Retina (tissue), 1 donor: Measurements from ENCODE around the gene PDYN.

Source experiments
- DNase-seq: peaks from one replicate; pipeline ENCODE4 v3.0.0-alpha.2; 2016

Gene PDYN

DNA sequence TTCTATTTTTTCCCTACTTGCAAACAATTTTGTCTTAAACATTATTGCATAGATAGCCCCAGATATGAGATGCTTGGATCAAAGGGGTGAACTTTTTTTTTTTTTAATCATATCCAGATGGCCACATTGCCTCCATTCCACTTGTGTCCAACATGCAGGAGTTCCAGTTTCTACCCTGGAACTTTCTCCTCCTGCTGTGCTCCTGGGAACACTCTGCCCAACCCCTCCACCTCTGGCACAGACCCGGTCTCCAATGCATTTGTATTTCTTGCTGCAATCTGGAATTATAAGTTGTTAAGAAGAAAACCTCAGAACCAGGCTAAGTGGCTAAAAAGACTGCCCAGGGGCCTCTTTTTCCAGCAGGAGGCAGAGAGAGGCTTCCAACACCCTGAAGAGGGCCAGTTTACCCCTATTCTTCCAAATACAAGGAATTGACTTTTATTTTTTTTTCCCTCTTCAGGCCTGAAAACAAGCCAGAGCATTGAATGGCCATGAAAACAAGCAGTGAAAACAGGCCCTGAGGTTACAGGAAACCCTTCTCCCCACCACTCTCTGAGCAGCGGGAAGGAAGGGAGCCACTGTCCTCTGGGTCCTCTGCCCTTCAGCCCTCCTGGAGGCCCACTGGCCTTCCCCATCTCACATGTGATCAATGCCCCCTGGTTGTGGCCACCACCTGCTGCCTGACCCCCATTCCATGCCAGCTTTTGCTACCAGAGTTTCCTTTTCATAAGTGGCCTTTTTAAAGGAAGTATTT lies 44.3 kb downstream of the PDYN start:
- no peak for DNase-seq

DNA sequence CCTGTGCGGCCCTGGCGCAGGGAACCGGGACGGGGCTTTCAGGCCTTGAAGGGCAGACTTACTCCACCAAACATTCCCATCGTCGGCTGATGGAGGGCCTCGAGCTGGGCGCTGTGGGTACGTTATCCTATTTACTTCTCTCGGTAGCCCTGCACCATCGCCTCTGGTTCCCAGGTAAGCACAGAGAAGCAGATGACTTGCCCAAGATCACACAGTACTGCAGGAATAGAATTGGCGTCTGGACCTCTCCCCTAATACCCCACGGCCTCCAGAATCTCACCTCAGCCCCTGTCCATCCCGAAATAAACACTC lies 46.4 kb downstream of the PDYN start:
- DNase-seq = no peak

DNA sequence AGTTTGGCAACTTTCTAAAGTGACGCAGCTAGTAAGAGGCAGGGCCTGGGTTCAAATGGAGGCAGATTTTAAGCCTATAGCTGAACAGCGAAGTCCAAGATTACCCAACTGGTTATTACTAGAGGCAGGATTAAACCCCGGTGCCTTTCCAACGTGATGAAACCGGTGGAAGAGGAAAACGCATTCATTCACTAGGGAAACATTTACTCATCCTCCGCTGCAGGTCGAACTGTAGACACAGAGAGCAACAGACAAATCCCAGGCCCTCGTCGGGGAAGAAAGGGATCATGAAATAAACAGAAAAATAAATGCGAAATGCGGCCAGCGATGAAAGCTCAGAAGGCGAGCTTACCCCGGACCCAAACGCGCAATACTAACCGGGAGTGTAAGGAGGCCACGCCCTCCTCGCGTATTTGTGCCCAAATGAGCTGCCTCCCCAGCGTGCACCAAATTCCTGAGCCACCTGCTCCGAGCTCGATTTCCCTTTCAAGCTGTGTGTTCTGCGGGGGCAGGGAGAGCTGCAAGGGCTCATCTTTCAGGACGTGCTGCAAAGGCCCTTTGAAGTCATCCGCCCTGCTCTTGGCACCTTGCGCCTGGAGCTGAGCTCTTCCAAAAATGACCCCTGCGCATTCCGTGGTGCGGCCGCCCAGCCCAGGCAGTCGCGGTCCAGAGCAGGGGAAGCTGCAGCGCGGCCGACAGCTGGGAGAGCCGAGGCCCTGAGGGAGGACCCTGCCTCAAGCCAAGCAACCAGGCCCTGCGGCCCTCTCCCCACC lies 46.9 kb downstream of the PDYN start:
- peak; percentile 60 for DNase-seq

DNA sequence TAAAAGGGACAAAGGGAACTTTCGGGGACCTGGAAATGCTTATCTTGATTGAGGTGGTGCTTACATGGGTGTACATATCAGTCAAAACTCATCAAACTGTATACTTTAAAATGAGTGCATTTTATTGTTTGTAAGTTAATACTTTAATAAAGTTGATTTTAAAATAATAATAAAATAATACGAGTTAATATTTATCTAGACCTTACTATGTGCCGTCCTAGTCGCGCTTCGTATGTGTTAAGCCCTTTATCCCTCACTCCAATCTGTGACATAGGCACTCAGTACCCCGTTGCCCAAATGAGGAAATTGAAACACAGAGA lies 47.5 kb downstream of the PDYN start:
- no peak for DNase-seq

DNA sequence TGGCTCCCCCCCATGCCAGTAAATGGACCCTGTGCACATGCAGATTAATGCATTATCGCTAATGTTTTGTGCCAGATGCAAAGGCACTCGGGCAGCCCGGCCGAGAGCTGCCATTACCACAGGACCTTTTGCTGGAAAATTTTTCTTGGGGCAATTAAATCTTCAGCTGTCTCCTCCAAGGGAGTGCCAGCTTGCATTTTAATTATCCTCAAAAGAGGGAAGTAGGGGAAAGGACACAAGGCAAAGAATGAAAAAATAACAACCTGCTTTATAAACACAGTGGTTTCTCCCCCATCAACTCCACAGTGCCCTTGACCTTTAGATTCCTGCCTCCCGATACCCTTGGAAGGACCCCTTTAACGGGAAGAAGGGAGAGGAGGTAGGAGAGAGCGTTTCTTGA lies 48.2 kb downstream of the PDYN start:
- no peak for DNase-seq

DNA sequence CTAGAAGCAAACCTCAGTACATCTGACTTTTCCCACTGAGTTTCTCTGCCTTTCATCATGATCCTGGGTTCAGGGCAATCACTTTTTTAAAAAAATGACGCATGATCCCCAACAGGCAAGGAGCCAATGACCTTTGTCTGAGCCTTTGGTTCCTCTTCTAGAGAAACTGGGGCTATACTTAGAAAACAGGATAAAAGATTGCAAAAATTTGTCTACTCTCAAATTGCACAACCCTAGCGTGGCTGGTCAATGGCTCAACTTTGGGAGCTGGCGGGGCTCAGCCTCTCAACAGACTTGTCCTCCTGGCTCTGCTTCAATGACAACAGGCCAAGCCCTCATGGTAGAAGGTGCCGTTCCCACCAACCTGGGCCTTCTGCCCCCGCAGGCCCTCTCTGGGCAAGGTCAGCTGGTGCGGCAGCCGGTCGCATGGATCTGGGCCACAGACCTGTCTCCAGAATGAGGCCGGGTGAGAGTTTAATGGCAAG lies 48.7 kb downstream of the PDYN start:
- no peak for DNase-seq

DNA sequence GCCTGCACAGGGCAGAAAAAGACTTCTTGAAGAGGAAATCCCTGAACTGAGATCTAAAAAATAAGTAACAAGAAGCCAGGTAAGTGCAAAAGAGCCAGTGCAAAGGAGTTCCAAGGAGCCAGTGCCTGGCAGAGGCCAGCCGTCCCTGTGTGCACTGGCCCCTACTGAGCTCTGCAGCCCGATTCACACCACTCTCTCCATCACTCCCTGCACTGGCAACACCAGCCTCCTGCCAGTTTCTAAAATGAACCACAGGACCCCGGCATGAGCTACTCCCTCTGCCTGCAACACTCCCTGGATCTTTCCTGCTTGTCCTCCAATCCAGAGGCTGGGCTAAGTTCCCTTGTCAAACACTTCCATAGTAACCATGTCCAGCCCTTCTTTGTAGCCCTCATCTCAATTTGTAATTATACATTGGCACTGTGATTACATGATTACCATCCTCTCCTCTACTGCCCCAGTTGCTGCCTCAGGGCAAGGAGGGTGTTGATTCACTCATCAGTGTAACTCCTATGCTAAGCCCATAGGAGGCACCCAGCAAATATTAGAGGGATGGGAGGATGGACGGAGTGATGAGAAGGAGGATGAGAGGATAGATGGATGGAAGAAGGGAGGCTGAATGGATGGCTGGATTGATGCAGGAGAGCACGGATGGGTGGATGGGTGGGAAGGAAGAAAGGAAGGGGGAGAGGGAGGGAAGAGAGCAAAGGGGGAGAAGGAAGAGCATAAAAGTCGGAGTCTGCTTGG lies 49.3 kb downstream of the PDYN start:
- no peak for DNase-seq

DNA sequence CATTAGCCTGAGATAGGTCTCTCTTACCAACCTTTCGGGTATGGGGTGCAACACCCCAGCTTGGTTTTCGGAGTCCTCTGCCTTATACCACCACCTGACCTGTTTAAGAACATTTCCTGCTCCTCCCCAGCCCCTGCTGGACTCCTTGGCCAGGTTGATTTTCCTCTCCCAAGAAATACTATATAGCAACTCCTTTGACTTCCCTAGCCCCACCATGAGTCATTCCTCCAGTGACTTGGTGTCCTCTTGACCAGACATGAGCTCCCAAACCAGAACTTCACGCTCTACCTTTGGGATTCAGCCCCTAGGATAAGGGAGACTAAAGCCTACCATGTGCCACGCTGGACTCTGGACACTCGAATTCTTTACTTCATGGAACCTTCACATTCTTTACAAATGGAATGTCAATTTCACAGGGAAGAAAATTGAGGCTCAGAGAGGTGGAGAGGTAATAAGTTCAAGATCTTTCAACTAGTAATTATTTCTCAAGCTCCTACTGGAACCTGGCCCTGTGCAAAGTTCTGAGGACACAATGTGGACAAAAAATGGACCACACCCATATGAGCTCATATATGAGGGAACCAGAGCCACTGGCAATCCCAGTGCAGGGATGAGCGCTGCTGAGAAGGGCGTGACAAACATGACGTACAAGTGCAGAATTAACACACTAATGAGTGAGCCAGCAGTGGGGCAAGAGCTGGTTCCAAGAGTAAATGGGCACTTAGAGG lies 50.4 kb downstream of the PDYN start:
- DNase-seq = no peak

DNA sequence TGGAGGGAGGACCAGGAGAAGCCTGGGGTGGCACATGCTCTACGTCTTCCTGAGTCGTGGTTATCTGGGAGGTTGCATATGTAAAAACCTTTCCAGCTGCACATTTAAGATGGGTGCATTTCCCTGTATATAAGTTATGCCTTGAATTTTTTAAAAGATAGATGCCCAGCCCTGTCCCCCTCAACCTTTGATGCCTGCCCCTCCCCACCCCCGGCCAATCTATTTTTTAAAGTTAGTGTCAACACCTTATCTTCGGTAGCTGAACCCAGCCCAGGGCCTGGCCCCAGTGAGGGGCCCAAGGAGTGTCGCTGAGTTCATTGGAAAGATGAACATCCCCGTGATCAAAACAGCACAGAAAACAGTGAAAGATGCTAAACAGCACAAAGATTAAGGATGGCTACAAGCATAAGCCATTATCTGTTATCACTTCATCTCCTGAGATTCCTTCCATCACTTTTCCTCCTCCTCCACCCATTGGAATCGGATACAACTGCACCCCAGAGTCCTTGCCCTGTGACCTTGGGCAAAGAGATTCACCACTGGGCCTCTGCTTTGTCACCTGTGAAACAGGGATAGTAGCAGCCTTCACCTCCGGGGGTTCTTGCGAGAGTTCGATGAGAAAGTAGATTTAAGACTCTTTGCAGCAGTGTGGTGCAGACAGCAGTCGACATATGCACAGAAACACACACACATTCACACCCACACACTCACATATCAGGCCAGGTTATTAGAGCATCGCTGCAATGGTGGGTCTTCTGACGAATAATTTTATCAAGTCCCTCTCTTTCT lies 51.2 kb downstream of the PDYN start:
- no peak for DNase-seq

DNA sequence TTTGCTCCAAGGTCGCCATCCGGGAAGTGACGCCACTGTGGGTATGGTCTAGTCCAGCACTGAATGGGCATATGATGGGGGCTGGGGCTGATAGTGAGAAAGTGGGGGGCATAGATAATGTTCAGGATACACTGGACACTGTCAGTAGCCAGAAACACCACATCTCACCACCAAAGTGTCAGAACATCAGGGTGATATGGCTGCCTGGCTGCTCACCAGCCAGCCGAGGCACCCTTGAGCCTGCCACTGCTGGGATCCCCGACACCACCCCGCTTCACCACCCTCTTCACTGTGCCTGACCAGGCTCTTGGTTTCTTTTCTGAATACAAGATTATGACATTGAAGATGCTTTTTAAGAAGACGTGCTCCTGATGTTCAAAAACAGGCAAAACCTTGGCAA lies 51.8 kb downstream of the PDYN start:
- DNase-seq = no peak

DNA sequence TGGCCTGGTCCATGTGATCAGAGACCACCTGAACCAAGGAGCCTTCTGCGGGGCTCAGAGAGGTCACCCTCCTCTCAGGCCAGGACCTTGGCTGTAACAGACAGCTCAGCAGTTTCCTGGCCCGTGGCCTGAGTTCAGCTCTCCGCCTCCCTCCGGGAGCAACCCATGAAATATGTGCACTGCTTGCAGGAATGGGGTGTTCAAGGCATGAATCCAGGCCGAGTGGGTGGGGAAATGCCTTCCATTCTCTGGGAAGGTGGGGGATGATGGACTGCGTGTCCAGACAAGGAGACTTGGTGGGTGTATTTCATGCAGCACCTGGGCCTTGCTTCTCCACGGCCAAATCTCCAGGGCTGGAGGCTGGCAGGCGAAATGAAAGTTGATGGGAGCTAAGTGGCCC lies 52.6 kb downstream of the PDYN start:
- no peak for DNase-seq

DNA sequence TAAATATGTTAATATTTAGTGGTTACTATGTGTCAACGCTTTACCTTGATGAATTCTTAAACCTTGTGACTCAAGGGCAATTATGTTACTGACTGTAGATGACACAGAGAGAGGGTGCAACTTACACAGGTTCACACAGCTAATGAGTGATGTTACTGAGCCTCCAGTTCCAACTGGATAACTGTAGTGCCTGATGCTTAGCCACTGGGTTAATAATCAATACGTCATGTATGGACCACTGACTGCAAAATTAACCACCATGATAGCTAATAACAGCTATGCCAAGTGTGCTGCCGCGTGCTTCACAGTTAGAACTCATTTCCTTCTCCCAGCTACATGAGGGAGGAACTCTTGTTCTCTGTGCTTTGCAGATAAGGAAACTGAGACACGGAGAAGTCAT lies 53.3 kb downstream of the PDYN start:
- no peak for DNase-seq

DNA sequence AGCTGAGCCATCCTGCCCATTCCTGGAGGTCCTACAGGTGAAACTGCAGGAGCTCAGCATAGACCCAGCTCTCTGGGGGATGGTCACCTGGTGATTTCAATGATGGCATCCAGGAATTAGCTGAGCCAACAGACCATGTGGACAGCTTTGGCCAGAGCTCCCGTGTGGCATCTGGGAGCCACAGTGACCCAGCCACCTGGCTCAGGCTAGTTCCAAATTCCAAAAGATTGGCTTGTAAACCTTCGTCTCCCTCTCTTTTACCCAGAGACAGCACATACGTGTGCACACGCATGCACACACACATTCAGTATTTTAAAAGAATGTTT lies 54.6 kb downstream of the PDYN start:
- DNase-seq = no peak

DNA sequence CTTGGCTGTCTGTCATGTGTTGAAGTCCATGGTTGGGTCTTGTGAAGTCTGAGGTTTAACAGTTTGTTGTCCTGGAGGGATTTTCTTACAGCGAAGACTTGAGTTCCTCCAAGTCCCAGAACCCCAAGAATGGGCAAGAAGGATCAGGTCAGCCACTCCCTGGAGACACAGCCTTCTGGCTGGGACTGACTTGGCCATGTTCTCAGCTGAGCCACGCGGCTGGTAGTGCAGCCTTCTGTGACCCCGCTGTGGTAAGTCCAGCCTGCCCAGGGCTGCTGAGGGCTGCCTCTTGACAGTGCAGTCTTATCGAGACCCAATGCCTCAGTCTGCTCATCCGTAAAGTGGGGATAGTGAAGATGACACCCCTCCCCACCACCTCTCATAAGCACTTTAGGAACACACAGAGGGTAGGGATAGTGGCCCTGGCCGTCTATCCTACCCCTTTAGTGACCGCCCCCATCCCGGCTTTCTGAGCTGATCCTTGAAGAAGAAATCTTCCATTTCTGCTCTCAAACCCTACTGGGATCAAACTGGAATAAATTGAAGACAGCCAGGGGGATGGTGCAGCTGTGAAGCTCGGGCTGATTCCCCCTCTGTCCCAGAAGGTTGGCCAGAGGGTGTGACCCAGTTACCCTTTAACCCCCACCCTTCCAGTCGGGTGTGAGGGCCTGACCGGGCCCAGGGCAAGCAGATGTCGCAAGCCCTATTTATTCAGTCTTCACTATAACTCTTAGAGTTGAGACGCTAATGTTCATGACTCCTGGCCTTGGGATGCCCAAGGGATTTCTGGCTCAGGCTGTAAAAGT lies 55.2 kb downstream of the PDYN start:
- no peak for DNase-seq

DNA sequence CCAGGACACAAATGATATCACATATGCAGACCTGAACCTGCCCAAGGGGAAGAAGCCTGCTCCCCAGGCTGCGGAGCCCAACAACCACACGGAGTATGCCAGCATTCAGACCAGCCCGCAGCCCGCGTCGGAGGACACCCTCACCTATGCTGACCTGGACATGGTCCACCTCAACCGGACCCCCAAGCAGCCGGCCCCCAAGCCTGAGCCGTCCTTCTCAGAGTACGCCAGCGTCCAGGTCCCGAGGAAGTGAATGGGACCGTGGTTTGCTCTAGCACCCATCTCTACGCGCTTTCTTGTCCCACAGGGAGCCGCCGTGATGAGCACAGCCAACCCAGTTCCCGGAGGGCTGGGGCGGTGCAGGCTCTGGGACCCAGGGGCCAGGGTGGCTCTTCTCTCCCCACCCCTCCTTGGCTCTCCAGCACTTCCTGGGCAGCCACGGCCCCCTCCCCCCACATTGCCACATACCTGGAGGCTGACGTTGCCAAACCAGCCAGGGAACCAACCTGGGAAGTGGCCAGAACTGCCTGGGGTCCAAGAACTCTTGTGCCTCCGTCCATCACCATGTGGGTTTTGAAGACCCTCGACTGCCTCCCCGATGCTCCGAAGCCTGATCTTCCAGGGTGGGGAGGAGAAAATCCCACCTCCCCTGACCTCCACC lies 56.4 kb downstream of the PDYN start:
- DNase-seq = no peak

DNA sequence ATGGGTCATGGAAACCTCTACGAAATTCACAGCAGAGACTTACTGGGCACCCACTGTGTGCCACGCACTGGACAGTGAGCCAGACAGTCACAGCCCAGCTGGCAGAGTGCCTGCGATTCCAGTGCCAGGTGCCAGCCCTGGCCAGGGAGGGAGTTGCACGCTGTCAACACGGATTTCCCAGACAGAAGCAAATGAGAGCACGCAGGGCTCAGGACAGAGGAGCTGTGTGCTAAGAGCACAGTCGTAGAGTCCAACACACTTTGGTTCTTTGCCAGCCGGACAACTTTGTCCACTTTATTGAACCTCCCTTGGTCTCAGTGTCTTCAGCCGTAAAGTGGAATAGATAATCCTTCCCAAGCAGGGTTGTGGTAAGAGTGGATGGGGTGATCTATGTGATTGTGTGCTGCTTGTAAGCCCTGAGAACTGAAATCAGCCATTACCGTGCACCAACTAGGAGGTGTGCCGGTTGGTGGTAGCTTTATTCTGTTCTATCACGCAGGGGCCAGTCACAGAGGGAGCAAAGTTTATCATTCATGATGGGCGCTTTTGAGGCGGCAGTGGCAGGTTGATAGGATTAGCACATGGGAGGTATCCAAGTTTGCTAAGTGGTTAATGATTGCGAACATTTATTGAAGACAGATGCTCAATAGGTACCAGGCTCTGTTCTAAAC lies 58.0 kb downstream of the PDYN start:
- no peak for DNase-seq

DNA sequence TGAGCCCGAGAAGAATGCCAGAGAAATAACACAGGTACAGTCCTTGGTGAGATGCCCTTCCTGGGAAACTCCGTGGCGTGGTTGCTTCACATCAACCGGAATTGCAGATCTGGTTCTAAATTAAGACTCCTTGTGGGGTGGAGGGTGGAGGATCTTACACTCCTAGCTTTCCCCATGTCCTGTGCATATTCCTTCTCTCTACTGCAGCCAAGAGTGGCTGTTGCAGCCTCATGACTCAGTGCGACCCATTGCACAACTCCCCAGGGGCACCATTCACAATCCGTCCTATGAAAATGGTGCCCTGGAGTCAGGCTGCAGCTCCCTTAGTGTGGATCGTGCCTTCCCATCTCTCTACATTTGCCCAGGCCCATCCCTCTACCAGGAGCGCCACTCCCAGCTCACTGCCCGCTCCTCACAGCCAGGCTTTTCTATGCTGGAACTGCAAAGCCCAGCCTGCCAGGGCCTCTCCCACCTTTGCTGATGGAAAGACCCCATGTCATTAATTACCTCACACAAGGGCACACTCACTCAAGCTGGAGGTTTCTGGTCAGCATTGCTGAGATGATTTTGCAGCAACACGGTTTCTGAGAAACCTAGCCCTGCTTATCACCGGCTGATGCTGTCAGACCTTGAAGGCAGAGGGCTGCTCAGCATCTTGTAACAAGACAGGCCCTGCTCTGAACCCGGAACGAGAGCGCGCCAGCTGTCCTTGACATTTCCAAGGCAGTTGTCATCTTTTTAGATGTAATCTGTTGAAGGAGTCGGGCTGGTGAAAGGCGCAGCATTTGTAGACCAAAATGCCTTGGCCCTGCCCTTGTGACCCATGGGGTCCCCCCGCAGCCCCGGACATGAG lies 58.9 kb downstream of the PDYN start:
- DNase-seq = no peak

DNA sequence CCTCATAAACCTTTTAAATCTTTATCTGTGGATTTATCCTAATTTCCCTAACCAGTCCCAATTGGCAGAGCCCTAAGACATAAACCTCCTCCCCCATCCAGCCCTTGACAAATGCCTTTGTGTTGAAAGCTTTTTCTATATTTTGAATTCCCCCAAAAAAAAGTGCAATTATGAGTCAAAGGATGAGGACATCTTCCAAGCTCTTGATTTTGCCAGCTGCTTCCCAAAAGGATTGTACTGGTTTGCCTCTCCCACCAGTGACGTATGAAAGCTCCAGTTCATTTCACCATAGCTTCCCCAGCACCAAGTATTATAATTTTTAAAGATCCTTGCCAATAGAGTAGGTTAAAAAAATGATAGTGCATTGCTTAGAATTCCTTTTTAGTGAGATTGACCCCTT lies 59.7 kb downstream of the PDYN start:
- no peak for DNase-seq

DNA sequence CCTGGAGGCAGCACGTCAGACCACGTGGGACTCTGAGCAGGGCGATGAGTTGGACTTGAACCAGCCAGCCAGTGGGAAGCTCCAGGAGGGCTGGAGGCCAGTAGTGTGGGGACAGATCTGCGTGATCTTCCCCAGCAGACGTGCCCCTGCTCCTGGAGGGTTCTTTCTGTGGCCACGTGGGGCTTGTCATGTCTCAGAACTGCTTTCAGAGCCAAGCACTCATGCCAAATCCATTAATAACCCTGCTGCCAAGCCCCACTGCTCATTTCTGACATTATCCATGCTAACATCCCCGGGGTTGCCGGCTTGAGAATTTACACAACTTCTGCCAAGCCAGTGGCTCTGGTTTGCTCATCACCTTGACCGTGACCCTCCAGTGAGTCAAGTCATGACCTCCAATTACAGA lies 60.4 kb downstream of the PDYN start:
- peak; percentile 18 for DNase-seq

DNA sequence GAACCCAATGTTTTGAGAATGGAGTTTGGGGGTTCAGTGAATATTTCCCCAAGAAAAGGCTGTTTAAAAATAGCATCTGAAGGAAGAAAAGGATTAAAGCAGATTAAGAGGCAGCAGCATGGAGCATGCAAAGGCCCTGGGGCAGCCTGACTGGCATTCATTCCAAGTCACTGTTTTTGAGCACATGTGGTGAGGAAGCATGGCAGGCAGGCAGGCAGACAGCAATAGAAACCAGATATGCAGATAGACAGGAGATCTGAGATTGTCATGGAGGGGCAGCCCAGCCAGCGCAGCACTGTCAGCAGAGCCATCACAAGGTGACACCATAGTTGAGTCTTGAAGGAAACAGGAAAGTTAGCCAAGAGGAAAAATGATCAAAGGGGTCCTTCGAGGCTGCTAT lies 60.9 kb downstream of the PDYN start:
- no peak for DNase-seq
